UCSD-AML1 (cell line): Measurements from ENCODE around the gene GALT.
"Not testable (repeated sequence)": the region's sequence is repeated elsewhere in the genome, so short reads cannot be mapped to it uniquely, and the experiment has no call there.

Experiments used
- DNase-seq: peaks from one replicate; lab custom pipeline; 2025; ENCODE audit not compliant: unreplicated experiment; lab: John Stamatoyannopoulos, UW

The GALT gene

DNA sequence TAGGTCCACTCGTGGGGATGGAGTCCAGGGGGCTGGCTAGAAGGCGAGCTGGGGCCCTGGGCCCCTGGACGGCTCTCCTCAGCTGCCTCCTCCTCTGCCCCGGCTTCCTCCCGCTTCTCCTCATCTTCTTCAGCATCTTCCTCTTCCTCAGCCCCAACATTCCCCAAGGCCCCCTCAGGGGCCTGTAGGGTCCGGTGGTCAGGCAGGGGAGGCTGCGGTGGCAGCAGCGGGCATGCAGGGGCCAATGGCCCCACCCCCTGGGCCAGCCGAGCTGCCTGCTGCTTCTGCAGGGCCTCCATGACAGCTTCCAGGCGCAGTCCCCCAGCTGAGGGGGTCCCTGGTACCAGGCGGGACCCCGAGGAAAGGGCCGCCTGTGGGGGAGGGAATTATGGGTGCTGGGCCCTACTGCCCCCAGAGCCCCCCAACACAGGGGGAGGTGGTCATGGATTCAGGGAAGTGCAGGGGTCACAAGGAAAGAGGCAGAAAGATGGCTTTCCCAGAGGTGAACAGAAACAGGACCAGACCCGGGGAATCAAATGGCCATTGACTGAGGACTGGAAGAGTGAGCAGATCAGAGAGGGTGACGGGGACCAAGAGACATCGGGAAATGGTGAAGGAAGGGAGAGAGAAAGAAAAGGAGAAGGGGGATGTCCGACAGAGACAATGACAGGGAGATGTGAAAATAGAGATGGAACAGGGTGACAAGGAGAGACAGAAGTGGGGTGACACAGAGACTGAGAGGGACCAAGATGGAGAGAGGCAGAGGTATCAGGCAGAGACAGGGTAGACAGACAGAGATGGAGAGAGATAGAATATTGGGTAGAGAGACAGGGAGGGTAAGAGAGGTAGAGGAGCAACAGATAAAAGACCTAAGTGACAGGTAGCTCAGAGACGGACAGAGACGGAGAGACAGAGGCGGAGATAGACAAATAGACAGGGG is 18.5 kb upstream of the GALT start:
- no peak for DNase-seq

DNA sequence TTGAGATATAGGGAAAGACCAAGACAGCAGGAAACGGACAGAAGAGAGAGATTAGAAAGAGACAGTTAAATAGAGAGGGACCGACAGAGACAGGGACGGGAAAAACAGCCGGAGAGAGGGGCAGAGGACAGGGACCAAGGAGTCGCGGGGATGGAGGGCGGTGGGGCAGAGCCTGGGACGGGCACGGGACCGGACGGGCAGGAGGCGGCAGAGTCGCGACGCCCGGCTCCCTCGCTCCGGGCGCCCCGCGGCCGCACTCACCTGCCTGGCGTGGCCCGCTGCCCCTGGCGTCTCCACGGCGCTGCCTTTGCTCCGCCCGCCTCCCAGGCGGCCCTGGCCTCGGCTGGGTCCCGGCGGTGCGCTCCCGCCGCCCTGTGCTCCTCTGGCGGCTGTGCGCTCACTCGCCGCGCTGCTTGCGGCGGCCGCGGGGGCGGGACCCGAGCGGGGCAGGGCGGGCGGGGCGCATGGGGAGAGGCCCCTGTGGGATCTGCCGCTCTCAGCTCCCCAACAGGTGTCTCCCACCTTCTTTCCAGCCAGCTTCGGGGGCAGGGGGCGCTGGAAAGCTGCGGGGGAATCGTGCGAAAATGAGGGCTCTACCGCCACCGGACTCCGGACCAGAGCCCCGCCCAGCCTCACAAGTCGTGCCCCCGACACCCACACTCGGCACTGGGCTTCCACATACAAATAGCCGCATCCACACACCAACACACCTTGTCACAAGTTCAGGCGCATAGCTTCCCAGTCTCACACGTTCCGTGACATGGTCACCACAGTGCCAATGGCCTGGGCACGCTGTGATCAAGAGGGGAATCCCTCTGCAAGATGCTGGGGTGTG is 17.6 kb upstream of the GALT start, which contains the start of gene ARID3C:
Gene ARID3C, minus strand, starts transcription at position 411 of the 835 bp plus-strand sequence. CDS start 1,052 bp downstream, outside the sequence.
- DNase-seq, result no peak

DNA sequence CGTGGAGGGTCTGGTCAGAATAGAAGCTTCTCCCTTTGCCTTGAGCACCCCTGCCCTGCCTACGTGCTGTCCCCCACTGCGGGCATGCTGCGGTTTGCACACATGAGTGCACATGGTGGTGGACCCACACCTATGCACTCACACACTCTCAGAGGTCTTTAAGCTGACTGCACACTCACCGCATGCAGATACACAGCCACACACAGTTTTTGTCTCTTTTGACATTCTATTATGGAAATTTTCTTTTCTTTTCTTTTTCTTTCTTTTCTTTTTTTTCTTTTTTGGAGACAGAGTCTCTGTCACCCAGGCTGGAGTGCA is 17.0 kb upstream of the GALT start:
- DNase-seq, result no peak

DNA sequence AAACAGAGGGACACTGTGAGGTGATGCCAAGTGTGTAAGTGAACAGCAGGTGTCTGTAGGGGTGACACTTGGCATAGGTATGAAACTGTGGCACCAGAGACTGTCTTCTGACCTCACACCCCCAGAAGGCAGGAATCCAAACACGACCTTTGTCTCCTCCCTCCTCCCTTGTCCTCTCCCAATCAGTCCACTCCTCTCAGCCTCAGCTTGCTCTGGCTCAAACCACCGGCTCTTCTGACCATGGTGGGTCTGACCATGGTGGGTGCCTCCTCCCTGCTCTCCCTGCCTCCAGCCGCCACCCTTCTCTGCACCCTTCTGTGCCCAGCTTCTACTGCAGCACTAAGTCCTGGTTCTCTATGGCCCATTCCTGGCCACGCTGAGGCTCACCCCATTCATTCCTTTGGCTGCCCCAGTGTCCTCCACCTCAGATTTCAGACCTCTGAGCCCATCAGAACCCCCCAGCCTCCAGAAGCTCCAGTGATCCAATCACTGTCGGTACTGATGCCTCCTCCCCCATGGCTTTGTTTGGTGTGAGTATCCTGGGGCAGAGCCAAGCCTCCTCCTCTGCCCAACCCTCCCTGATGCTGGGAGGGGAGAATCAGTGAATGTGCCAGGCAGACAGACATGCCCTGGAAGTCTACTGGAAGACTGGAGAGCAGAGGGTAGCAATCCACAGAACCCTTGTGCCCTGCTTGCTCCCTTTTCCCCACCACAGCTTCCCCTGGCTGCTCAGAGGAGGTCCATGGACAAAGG is 15.9 kb upstream of the GALT start:
- no peak for DNase-seq

DNA sequence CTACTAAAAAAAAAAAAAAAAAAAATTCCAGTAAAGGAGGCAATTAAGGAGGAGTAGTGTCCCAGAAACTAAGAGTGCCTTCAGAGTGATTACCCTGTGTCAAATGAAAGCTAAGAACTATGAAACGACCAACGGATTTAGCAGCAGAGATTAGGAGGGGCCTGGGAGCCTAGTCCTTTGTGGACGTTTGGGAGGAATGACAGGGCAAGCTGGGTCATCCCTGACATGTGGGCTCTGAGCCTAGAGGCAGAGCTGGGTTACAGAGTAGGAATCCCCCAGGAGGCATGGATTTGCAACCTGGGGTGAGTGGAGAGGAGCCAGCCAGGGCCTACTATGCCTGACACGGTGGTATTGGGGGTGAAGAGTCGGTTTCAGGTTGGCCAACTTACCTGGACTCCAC is 13.3 kb upstream of the GALT start:
- no peak for DNase-seq

DNA sequence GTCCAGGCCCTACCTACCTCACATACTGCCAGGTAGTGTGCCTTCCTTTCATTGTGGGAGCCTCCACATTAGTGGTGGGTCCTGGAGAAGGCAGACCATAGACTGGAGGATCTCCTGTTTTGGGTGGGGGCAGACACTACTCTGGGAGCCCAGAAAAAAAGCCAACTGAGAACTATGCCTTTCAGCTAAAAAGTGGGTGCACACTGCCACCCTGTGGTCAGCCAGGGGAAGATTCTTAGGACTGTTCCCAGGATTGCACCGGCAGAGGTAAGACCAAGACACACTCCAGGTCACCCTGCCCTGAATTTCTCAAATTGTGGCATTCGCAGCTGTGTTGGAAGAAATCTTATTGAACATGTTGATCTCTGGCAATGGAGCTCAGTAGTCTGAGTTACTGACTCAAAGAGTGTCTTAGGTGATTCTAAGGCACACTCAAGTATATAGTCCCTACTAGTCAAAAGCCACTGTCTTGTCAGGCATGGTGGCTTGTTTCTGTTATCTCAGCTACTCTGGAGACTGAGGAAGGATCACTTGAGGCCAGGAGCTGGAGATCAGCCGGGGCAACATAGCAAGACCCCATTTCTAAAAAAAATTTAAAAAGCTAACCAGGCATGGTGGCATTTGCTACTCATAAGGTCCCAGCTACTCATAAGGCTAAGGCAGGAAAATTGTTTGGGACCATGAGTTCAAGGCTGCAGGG is 12.5 kb upstream of the GALT start:
- DNase-seq, result peak; percentile 60

DNA sequence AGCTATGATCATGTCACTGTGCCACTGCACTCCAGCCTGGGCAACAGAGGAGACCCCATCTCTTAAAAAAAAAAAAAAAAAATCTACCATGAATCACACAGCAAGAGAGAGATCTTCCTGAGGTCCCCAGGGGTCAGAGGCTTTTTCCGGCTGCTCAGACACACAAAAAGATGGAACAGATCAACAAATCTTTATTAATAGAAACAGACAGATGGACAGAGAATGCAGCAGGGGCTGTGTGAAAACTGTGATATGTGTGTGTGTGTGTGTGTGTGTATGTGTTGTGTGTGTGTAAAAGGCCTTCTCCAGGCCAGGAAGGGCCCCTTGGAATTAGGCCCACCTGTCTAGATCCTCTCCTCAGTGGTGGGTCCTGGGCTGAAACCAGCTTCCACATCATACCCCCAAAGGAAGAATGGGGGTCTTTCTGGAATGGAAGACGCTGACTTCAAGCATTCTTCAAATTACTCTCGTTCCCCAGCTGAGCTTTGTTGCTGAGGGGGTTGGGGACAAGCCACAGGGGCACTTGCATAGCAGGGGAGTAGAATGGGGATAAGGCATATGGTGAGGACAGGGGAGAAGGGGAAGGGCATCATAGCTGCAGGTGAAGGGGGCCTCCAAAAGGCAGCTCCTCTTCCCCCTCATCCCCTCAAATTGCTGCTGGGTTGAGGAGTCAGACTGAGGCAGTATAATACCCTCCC is 11.8 kb upstream of the GALT start:
- no peak for DNase-seq

DNA sequence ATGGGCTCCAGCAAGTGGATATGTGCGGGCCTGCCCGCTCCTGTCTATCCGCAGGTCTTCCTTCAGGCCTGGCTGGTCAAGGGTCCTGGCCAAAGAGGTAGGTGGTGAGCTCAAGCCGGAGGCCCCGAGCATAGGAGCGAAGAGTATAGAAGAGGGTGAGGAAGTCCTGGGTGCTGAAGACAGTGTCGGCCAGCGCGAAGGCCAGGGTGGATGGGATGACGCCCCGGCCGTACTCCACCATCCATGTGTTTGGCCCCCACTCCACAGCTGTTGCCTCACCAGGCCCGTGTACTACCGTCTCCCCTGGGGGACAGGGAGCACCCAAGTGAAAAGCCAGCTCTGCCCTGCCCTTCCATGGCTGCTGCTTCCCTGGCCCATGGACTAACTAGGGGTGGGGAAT is 10.9 kb upstream of the GALT start:
- DNase-seq, result no peak

DNA sequence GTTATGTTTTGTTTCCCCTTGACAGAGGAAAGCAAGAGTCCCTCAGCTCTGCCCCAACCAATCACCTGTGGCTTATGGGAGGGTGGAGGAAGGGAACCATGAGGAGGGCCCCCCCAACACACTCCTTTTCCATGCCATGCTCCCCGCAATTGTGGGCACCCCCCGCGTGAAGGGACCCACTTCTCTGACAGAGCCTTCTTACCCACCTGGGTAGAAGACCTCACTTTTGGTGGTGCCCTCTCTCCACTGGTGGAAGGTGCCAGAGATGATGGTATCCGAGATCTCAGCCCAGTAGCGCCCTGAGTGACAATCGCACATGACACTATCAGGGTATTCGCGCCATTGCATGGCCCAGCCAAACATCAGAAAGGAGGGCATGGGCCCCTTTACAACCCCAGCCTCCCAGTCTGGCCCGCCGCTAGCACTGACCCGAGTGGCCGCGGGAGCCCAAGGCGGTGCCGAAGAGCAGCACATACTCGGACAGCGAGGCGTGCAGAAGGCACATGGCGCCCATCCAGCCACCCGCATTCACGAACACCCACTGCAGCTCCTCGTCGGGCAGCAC is 9.6 kb upstream of the GALT start:
- no peak for DNase-seq

DNA sequence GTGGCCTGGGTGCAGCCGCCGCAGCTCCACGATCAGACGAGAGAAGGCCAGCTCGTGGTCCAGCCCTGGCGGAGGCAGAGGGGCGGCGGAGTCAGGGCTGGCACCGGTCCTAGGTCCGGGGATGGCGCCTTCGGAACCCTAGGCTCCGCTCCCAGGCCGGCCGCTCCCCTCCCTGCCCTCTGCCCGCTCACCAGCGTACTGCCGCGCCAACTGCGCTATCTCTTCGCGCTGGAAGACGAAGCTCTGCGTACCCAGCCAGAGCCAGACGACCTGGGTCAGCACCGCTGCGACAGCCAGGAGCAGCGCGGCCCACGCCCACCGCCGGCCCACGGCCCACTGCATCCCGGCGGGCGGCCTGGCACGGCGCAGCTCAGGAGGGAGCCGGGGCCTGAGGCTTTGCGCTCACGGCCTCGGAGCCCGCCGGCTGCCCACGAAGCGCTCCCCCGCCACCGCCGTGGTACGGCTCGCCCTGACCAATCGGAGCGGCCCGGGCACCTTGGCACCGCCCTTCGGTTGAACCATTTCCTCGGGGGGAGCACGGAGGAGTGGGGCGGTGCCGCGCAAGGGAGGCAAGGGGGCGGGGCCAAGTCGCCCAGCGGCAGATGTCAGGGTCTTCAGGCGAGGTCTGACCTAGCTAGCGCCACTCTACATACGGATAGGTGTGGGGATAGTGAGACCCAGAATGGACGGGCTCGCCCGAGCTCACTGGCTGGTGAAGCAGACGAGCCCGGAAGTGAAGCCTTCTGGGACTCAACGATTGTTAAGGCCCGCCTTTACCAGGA is 8.9 kb upstream of the GALT start, which contains the start of gene SIGMAR1:
Gene SIGMAR1, minus strand, starts transcription at position 432 of the 782 bp plus-strand sequence. Its CDS starts 90 bp downstream, at position 342.
- DNase-seq, result peak; percentile 94

DNA sequence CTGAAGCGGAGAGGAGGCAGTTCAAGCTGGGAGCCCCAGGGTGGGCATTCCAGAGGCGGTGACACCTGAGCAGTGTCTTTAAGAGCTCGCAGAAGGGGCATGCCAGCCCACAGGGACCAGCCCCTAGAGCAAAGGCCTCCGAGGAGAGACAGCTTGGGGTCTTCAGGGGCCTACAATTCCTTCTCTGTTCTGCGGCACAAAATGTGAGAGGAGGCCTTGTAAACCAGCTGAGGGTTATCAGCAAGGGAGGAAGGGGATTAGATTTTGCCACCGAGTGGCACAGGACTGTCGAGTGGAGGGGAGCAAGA is 8.4 kb upstream of the GALT start:
- no peak for DNase-seq

DNA sequence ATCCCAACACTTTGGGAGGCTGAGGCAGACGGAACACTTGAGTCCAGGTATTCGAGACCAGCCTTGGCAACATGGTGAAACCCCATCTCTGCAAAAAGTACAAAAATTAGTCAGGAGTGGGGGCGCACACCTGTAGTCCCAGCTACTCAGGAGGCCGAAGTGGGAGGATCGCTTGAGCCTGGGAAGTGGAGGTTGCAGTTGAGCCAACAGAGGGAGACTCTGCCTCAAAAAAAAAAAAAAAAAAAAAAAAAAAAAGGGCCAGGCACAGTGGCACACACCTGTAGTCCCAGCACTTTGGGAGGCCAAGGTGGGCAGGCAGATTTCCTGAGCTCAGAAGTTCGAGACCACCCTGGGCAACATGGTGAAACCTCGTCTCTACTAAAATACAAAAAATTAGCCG is 7.2 kb upstream of the GALT start:
- DNase-seq, result not testable (repeated sequence)

DNA sequence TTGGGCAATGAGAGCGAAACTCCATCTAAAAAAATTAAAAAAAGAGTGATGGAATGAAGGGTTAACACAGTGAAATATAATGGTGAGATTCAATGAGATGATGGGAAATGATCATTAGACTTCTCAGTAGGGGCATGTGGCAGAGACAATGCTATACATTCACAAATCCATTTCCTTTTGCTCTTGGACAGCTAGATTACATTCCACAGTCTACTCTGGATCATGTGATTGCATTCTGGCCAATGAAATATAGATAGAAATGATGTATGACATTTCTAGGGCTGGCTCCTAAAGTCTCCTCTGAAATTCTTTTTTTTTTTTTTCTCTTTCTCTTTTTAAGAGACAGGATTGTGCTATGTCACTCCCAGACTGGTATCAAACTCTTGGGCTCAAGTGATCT is 3.8 kb upstream of the GALT start:
- no peak for DNase-seq

DNA sequence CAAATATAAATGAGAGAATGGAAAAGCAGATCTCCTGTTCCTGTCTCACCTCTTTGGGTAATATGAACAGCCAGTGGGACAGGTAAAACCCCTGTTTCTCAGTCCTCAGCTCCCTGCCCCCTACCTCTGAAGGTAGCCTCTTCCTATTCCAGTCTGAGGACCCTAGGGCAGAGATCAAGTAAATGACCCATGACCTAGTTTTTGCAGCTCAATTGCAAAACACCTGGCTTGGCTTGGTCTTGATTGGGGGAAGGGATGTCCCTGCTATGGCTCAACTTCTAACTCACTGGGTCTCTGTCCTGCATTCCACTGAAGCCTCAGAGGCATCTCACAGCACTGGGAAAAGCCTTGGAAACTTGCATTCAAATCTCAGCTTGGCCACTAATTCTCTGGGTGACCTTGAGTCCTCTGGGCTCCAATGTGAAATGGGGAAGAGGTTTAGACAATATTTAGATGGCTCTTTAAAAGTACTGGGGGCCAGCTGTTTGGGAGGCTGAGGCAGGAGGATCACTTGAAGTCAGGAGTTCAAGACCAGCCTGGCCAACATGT is 1.6 kb upstream of the GALT start:
- DNase-seq, result no peak

DNA sequence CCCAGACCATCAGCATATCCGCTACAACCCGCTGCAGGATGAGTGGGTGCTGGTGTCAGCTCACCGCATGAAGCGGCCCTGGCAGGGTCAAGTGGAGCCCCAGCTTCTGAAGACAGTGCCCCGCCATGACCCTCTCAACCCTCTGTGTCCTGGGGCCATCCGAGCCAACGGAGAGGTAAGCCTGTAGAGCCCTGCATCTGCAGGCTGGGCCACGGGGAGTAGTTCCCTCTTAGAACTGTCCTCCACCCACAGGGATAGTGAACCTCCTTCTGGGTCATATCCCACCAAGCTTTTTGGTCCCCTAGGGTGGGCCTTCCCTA is 569 bp downstream of the GALT start:
- DNase-seq, result no peak

DNA sequence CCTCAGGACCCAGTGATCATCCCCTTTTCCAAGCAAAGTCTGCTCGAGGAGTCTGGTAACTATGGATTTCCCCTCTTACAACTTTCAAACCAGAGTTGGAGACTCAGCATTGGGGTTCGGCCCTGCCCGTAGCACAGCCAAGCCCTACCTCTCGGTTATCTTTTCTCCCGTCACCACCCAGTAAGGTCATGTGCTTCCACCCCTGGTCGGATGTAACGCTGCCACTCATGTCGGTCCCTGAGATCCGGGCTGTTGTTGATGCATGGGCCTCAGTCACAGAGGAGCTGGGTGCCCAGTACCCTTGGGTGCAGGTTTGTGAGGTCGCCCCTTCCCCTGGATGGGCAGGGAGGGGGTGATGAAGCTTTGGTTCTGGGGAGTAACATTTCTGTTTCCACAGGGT is 1.2 kb downstream of the GALT start:
- no peak for DNase-seq

DNA sequence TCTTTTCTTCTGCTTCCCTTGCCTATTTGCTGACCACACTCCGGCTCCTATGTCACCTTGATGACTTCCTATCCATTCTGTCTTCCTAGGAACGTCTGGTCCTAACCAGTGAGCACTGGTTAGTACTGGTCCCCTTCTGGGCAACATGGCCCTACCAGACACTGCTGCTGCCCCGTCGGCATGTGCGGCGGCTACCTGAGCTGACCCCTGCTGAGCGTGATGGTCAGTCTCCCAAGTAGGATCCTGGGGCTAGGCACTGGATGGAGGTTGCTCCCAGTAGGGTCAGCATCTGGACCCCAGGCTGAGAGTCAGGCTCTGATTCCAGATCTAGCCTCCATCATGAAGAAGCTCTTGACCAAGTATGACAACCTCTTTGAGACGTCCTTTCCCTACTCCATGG is 2.2 kb downstream of the GALT start:
- no peak for DNase-seq

DNA sequence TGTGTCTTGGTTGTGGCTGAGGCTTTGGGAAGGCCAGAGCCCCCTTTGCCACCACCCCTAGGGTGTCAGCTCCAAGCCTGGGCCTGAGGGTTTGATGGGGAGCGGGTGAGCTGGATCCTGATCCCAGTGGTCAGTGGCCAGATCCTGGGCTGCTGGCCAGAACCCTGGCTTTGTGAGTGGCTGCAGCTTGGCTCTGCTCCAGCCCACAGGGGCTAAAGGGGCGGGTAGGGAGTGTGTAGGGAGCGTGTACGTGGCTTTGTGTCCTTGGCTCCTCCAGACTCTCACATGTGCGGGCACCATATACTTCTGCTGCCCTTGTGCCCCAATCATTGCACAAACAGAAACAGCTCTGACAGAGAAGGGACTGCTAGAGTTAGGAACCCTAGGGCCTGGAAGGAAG is 4.3 kb downstream of the GALT start:
- no peak for DNase-seq

DNA sequence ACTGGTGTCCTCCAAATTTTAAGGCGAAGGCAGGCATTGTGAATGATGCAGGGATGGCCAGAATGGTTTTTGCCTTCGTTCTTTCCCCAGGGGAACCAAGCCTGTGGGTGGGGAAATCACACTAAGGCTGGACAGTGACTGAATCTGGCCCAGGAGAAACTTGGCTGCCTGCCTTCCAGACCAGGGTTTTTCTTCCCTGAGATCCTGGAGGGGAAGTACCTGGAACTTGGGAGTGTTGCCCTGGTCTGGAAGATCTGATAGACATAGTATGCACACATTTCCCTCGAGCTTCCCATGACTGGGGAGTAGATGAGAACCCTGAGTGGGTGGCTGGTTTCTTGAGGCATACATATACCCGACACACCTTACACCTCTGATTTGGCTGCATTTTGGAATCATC is 4.8 kb downstream of the GALT start:
- DNase-seq, result no peak
